T-helper 1 cell treated with Interleukin-12 subunit alpha and Interleukin-12 subunit beta and Interleukin-4 antibody, amounts not matched to agents 30 ng/mL and 1 ng/mL, for 36 hours (primary cell): ENCODE measurements around the gene ANKRD65. TPM values are rescaled to one million over a fixed set of nuclear protein-coding genes. Genes with fewer than 3 reads are reported as not detected.

ENCODE experiments used
- intact Hi-C: fragments of 100-400 bp; cut with micrococcal nuclease; formaldehyde crosslinking; loops from one replicate; pipeline ENCODE4 v1.15.1; 2024
- total RNA-seq: library from RNA; stranded (reverse); gene quantifications from 2 replicates; pipeline ENCODE4 v1.2.3, GENCODE V29; 2022

ANKRD65 gene
- total RNA-seq, 1 donor from 2014 or later: not detected

DNA sequence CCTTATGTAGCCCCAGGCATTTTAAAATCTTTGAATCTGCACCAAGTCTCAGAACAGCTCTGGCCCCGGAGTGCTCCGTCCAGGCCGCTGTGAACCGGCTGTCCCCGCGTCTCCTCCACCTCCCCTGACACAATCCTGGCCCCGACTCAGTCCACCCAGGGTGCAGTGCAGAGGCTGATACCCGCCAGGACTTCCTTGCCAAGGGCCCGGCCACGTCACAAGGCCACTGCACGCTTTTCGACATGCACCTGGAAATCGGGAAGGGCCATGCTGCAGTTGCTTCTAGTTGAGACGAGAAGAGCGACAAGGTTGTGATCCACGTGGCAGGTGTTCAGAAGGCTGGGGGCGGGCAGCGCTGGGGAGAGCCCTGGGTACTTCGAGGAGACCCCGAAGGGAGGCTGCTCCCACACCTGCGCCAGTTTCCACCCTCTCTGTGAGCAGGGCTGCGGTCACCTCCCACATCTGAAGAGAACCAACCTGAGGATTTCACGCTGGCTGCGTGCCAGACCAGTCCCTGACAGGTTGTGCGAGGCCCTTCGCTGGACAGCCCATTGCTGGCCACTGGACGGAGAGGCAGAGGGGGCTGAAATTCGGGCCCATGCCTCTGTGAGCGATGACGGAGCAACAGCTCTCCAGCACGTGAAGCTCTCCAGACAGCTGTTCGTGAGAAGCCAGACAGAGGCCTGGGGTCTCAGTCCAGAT is 21.1 kb upstream of the ANKRD65 start:
- intact Hi-C loops: no loop called here

DNA sequence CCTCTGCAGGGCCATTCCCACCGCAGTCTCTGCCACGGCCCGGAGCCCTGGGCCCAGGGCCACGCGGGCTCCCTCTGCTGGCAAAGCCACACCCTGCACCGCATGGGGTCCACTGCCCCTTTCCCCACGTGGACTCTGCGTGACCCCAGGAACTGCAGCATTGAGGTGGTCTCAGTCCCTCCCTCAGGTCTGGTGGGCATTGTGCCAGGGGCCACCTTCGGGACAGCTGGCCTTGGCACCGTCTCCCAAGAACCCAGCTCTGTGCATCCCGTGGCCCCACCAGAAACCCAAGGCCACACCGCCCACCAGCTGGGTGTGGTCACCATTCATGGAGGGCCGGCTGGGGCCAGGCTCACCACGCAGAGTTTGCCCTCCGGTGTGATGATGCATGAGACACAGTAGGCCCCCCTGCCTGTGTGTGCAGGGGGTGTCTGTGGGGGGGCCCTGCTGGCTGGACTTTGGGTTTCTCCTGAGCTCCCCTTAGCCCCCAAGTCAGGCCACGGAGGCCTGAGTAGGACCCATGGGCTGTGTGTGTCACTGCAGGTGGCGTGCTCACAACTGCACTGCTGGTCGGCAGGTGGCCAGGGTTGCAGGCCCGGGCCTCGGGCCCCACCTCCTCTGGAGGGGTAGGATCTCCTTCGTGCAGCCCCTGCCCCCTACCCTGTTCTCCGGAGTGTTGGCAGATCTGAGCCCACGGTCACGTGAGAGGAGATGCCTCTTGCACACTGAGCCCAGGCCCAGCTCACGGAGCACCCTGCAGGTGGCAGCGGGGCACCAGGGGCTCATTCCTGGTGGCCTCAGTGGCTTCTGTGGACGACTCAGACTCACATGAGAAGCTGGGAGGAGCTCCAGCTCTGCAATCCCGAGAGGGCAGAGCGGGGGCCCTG is 20.2 kb upstream of the ANKRD65 start:
- intact Hi-C loops: no loop called here

DNA sequence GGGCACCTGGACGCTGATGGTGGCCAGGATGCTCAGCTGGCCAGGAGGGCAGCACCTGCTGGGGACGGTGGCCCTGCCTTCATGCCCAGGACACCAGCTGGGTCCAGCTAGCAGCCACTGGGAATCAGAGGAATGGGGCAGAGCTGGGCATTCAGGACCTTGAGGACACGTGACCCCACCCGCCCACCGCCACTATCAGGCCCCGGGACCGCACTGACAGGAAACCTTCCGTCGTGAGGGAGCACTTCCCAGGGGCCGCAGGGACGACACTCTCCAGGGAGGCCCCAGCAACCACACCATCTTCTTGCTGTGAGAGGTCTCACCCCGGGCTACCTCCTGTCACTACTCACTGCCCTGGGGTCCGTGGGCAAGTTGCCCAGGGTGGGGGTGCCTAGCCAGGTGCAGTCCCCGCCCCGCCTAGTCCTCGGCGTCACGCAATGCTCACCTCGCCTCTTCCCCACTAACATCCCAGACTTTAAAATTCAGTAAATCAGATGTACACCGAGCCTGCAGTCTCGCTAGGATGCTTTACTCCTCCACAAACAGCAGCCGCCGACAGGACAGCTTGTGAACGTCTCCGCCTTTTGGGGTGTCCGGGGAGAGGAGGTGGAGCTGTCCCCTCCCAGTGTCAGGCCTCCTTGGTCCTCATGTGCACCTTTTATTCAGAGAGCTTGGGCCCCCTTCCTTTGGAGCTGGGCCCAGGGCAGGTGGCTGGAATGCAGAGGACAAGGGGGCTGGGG is 19.4 kb upstream of the ANKRD65 start:
- intact Hi-C loops: no loop called here

DNA sequence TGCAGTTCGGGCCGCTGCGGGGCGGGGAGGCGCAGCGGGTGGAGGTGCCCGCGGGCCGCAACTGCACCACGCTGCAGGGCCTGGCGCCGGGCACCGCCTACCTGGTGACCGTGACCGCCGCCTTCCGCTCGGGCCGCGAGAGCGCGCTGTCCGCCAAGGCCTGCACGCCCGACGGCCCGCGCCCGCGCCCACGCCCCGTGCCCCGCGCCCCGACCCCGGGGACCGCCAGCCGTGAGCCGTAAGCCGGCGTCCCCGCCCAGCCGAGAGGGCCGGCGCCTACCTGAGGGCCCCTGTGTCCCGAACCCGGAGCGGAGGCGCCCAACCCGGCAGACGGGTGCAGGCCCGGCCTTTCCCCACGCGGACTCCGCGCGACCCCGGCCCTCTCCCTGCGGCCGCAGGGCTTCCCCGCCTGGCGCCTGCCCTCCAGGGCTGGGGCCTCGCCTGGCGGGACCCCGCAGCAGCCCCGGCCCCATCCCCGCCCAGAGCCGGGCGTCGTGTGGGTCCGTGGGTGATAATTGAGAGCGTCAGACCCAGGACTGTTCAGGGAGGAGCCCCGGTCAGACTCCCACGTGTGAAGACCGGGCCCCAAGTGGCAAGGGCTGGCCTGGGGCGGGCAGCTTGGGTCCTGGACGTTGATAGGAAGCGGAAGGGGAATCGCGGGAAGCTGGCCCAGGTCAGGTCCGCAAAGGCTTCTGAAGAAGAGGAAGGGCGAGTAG is 18.6 kb upstream of the ANKRD65 start:
- intact Hi-C loops: no loop called here

DNA sequence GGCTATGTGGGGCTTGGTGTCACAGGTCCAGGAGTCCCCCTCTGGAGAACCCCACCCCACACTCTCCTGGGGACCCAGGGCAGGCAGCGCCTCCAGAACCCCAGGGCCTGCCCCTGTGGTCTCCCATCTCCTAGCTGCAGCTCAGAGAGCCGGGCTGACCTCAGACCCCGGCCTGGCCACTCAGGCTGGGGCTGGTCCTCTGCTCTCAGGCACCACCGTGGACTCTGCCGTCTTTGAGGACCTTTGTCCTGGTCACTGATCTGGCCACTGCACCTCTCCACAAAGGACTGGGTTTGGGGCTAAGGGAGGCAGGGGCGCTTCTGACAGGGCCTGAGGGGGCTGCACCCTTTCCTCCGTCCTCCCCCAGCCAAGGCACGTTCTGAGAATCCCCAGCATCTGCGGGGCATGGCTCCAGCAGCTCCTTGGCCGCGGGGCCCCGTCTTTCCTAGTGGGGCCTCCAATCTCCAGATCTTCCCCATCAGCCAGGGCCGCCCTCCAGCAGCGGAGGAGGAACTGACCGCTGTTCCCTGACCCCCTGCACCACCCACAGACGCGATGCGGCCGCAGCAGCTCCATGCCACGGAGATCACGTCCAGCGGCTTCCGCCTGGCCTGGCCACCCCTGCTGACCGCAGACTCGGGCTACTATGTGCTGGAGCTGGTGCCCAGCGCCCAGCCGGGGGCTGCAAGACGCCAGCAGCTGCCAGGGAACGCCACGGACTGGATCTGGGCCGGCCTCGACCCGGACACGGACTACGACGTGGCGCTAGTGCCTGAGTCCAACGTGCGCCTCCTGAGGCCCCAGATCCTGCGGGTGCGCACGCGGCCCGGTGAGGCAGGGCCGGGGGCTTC is 17.7 kb upstream of the ANKRD65 start:
- intact Hi-C loops: no loop called here

DNA sequence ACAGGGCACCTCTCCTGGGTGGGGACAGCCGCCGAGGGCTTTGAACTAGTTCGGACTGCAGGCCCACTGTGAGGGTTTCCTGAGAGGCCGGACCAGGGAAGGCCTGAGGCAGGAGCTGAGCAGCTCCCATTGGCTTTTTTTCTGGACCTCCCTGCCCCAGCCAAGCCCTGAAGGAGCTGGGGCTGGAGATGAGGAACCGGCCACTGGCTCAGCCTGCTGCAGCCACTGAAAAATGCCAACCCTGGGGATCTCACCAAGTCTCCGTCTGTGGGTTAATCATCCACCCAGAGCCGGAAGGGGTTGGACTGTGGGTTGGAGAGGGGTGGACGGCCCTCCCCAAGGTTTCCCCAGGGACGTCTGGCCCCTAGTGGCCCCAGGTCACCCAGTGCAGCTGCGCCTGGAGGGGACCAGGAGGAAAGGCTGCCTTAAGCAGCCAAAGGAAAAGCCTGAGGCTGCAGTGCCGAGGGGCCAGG is 16.9 kb upstream of the ANKRD65 start:
- intact Hi-C loops: no loop called here

DNA sequence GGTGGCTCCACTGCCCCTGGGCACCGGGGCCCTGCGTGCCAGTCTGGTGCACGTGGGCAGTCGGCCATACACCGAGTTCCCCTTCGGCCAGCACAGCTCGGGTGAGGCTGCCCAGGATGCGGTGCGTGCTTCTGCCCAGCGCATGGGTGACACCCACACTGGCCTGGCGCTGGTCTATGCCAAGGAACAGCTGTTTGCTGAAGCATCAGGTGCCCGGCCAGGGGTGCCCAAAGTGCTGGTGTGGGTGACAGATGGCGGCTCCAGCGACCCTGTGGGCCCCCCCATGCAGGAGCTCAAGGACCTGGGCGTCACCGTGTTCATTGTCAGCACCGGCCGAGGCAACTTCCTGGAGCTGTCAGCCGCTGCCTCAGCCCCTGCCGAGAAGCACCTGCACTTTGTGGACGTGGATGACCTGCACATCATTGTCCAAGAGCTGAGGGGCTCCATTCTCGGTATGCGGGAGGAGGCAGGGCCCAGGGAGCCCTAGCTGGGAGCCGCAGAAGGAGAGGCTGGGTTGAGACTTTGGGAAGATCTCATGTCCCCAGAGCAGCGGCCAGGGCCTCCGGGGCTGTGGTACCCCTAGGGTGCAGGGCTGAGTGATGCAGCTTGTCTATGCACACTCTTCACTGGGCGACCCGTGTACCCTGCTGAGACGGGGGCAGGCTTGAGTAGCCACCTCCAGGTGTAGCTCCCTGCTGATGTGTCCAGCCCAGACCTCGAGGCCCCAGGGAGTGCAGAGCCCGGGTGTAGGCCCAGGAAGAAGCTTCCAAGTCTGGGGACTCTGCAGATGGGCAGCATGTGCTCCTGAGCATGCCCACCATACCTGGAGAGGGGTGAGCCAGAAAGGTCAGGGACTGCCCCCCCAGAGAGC is 16.2 kb upstream of the ANKRD65 start:
- intact Hi-C loops: no loop called here

DNA sequence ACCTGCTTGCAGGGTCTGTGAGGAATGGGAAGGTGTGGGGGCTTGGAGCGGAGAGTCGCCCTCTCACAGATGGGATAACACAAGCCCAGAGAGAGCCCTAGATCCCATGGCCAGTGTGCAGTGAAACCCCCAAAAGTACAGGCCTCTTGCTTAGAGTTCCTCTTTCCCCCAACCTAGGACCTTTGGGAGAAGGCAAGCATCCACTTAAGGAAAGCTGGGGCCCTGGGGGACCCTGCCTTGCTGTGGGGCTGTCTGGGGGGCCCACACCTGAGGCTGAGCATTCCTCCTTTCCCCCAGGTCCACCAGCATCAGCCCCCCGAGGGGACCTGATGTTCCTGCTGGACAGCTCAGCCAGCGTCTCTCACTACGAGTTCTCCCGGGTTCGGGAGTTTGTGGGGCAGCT is 15.6 kb upstream of the ANKRD65 start:
- intact Hi-C loops: no loop called here

DNA sequence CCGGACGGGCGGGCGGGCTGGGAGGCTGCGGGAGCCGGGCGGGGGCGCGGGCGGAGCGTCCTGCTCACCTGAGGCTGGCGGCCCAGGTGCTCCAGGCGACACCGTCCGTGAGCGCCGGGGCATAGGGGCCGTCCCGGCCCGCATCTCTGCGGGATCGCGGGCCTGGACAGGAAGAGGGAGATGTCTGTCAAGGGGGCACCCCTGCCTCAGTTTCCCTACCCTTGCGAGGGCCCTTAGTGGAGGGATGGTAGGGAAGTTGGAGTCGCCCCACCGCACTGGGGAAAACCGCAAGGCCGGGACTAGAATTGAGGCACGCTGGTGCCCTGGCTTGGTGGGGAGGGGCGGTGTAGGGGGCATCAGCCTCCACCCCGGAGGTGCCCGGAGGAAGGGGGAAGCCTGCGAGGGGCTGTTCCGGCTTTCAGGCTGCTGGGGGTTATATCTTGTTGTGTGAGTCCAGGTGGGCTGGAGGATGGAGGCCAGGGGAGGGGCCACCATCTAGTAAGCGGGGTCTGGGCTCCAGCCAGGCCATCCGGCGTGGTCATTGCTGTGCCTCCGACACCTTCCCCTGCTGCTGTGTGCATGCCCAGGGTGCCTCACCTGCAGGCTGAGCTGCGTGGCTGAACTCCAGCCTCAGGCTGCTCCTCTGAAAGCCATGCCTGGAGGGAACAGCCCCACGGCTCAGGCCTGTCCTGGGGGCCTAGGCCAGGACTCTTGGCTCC is 15.0 kb upstream of the ANKRD65 start:
- intact Hi-C loops: loop anchor here (1.0 kb wide), 1 partner anchor 35 kb away; the partner anchor contains the start of gene ATAD3B

DNA sequence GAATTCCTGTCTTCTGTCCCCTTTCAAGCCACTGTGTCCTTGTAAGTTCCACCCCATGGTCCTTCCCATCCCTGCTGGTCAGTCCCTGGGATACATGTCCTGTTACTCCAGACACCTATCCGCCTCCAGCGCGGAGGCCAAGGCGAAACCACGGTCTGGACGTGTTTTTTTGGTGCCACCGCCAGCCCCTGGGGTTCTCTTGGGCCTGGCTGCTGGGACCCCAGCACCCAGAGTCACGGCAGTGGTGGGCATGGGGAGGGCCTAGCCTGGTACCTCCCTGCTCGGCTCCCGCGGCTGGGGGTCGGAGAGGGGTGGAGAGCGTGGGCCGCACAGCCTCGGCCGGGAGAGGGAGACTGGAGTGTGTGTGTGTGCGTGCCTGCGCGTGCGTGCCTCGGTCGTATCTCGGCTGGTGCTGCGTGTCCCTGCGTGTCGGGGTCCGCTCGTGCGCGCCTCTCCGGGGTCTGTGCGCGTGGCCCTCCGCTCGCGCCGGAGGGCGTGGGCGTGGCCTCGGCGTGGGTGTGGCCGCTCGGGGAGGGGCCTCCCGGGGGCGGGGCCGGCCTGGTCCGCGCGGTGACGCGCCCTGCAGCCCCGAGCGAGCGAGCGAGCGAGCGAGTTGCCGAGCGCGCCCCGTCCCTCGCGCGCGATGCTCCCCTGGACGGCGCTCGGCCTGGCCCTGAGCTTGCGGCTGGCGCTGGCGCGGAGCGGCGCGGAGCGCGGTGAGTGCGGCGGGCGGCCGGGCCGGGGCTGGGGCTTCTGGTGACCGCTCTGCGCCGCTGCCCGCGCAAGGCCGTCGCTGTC is 14.2 kb upstream of the ANKRD65 start, which contains the start of gene VWA1:
Gene VWA1, plus strand, starts transcription at position 585 of the 798 bp plus-strand sequence. Its CDS starts 59 bp downstream, at position 644.
- intact Hi-C loops: loop anchor here (1.0 kb wide), 1 partner anchor 36 kb away; the partner anchor contains the start of gene ATAD3B

DNA sequence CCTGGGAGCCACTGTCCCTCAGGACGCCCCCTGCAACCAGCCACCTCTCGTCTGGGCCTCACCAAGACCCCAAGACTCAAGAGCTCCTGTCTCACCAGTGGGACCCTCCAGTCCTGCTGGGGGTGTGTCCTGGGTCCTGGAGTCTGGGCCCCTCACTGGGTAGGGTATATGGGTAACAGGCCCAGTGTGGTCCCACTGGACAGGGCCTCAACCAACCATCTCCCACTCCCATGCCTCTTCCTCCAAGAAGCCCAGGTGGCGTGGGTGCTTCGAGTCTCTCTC is 13.7 kb upstream of the ANKRD65 start:
- intact Hi-C loops: loop anchor here (1.0 kb wide), 1 partner anchor 37 kb away; the partner anchor contains the start of gene ATAD3B

DNA sequence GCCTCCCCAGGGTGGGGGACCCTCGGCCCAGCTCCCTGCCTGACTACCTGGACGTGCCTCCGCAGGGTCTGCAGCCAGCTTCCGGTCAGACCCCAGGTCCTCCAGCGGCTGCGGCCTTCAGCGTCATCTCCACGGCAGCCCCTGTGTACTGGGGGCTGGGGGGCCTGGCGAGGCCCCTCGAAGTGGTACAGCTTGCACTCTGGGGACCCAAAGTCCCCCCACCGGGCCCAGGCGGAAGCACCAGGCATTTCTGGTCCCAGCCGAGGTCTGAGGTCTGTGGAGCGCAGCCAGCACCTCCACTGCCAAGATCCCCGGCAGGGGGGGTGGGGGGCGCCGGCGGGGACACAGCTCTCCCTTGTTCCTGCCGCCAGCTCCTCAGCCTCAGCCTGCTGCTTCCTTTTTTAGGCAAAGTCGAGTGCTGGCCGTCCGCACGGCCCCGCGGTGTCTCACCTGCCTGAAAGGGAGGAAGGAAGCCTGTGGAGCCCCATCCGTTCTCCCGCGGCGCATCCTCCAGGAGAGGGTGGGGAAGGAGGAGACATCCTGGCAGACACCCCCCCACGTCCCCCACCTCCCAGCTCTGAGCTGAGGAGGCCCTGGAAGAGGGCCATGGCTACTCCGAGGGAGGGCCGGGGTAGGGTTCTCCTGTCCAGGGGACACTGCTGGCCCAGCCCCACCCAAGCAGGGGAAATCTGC is 13.2 kb upstream of the ANKRD65 start:
- intact Hi-C loops: no loop called here

DNA sequence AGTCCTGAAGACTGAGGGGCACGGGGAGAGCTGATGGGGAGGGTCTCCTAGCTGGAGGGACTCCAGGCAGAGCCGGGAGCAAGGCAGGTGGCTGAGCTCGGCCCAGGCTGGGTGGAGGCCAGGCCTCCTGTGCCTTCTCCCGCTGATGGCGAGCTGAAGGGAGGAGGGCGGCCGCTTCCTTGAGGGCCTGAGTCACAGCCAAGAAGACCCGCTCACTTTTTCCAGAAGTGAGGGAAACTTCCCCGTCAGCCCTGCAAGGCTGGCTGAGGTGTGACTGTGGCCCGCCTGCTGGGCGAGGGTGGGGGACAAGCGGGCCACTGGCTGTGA is 12.7 kb upstream of the ANKRD65 start:
- intact Hi-C loops: no loop called here

DNA sequence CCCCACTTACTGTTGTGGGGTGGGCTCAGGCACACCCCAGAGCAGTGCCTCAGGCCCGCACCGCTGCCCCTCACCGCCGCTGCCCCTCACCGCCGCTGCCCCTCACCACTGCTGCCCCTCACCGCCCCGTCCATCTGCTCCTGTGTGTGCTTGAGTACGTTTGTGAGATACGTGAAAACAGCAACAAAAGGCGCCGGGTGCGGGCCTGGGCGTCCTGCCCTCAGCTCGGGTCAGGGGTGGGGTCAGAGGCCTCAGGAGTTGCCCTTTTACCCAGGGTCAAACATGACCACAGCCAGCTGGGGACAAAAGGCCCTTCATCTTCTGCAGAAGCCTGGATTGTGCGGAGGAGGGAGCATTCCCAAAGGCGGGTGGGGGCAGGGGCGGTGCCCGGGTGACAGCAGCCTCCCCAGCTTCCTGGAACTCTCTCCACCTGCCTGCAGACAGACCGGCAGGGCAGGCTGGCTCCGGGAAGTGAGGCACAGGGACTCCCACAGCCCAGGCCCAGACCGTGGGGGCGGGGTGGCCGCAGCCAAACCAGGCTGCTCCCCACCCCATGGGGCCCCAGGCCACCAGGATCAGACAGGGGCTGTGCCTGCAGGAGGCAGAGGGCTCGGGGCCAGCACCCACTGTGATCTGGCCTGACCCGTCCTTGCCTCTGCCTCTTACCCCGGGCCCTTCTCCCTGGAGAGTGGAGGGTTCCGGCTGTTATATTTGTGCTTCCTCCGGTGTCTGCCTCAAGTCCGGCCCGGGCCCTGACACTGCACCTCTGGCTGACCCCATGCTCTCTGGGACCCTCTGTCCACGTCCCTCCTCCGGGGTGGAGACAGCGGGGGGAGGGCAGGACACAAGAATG is 12.1 kb upstream of the ANKRD65 start:
- intact Hi-C loops: no loop called here

DNA sequence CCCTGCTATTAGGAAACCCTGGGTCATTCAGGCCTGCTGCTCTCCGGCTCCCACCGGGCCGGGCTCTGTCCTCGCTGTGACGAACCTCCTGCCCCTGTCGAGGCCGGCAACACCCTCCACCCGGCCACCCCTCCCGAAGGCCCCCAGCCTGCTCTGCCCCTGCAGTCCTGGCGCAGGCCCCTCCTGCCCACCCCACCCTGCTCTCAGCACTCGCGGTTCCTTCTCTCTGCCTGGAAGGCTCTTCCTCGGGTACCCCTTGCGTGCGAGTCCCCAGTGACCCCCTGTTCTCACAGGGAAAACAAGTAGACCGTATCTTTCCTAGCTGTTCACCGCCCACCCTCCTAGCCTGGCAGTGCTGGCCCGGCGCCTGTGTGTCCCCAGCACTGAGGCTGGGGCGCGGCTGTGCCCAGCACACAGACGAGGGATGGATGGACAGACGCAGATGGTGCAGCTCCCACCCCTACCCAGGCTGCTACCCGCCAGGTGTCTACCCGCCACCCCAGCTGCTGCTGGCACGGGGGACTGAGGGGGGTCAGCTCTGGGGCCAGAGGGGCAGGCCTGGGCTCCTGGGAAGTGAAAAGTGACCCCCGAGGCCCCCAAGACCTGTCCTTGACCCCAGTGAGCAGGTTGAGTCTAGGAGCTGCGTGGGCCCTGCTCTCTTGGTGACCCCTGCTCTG is 11.3 kb upstream of the ANKRD65 start:
- intact Hi-C loops: no loop called here

DNA sequence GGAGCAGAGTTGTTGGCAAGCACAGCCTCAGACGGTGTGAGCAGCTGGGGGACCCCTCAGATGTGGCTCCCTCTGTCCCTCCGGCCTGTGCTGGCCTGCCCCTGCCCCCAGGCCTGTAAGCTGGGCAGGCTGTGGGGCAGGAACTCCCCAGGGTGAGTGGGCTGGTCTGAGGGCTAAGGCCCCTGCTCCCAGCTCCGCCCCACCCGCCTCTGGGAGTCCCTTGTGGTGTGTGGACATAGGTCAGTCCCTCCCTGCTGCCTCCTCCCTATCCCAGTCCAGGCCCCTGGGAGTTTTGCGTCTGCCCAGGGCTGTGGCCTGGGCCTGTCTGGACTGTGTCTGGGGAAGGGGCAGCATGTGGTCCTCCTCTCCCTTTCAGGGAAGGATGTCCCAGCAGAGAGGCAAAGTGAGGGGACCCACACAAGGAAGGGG is 10.8 kb upstream of the ANKRD65 start:
- intact Hi-C loops: no loop called here
